KBM-7 (cell line): ENCODE data around the gene TENT5C.

Source experiments
- DNase-seq: peaks from one replicate; pipeline ENCODE4 v3.0.0-alpha.2; 2015
- in situ Hi-C: fragments of 300-500 bp; cut with MboI; formaldehyde crosslinking; loops from 2 replicates; pipeline ENCODE4 v1.14.3; 2020; ENCODE audit warnings: low sequenced_read_pairs, low pct_unique_long_range_greater_than_20kb, mixed read lengths

The TENT5C gene

GRCh38 chr1:117629625-117630422 lies 24.0 kb downstream of the TENT5C start:
- DNase-seq: no peak
- in situ Hi-C loops: no loop called here

GRCh38 chr1:117630423-117630998 lies 24.7 kb downstream of the TENT5C start:
- in situ Hi-C loops: no loop called here
- DNase-seq: no peak

GRCh38 chr1:117631359-117632160 lies 25.7 kb downstream of the TENT5C start:
- DNase-seq: no peak
- in situ Hi-C loops: no loop called here

- in situ Hi-C loops: no loop called here
These were observed 26.6 kb downstream of the TENT5C start for GRCh38 chr1:117632269-117633067.

GRCh38 chr1:117633068-117633345 lies 27.2 kb downstream of the TENT5C start:
- in situ Hi-C loops: no loop called here
- DNase-seq: no peak

More at GRCh38 chr1:117632269-117633067, 26.6 kb downstream of the TENT5C start:
- DNase-seq: no peak

- in situ Hi-C loops: no loop called here
- no peak for DNase-seq
These were observed 27.6 kb downstream of the TENT5C start for GRCh38 chr1:117633423-117633822.

- in situ Hi-C loops: no loop called here
- no peak for DNase-seq
These were observed 28.1 kb downstream of the TENT5C start for GRCh38 chr1:117633936-117634335.

GRCh38 chr1:117634631-117635030 lies 28.8 kb downstream of the TENT5C start:
- in situ Hi-C loops: no loop called here
- DNase-seq: no peak

- no peak for DNase-seq
These were observed 30.0 kb downstream of the TENT5C start for GRCh38 chr1:117635805-117636204.

GRCh38 chr1:117636637-117637425 lies 31.0 kb downstream of the TENT5C start:
- no peak for DNase-seq
- in situ Hi-C loops: no loop called here

More at GRCh38 chr1:117635805-117636204, 30.0 kb downstream of the TENT5C start:
- in situ Hi-C loops: no loop called here

GRCh38 chr1:117638141-117638540 lies 32.3 kb downstream of the TENT5C start:
- no peak for DNase-seq
- in situ Hi-C loops: no loop called here

GRCh38 chr1:117638759-117639158 lies 32.9 kb downstream of the TENT5C start:
- in situ Hi-C loops: no loop called here
- DNase-seq: no peak

GRCh38 chr1:117639741-117640140 lies 33.9 kb downstream of the TENT5C start:
- no peak for DNase-seq
- in situ Hi-C loops: no loop called here

GRCh38 chr1:117641536-117641935 lies 35.7 kb downstream of the TENT5C start:
- in situ Hi-C loops: no loop called here
- DNase-seq: no peak

GRCh38 chr1:117642963-117643362 lies 37.1 kb downstream of the TENT5C start:
- in situ Hi-C loops: no loop called here

GRCh38 chr1:117643601-117644000 lies 37.8 kb downstream of the TENT5C start:
- in situ Hi-C loops: no loop called here
- no peak for DNase-seq

More at GRCh38 chr1:117642963-117643362, 37.1 kb downstream of the TENT5C start:
- no peak for DNase-seq

- in situ Hi-C loops: no loop called here
- no peak for DNase-seq
These were observed 39.0 kb downstream of the TENT5C start for GRCh38 chr1:117644696-117645311.

GRCh38 chr1:117645343-117645742 lies 39.5 kb downstream of the TENT5C start:
- DNase-seq: no peak
- in situ Hi-C loops: no loop called here
